CD4-positive, alpha-beta T cell treated with Interferon alpha-2 for 1 hour (primary cell): ENCODE results near the gene FOXO6.
A peak's percentile ranks its signal among the peaks of the same experiment; 100 is the strongest.

Experiments
- DNase-seq, 2 donors: peaks; one replicate each; pipeline ENCODE4 v3.0.0-alpha.2; 2020 to 2022

Gene FOXO6

GRCh38 chr1:41411229-41411628 lies 50.0 kb downstream of the FOXO6 start:
- no peak for DNase-seq

GRCh38 chr1:41412748-41413147 lies 51.5 kb downstream of the FOXO6 start:
- no peak for DNase-seq

- DNase-seq = no peak
These were observed 52.6 kb downstream of the FOXO6 start for GRCh38 chr1:41413748-41414281.

GRCh38 chr1:41414296-41414695 lies 53.1 kb downstream of the FOXO6 start:
- DNase-seq = no peak

GRCh38 chr1:41414716-41415306 lies 53.6 kb downstream of the FOXO6 start:
- DNase-seq = no peak

GRCh38 chr1:41416081-41416480 lies 54.8 kb downstream of the FOXO6 start:
- no peak for DNase-seq

- peak; percentile 61 to 64 for DNase-seq
These were observed 55.5 kb downstream of the FOXO6 start for GRCh38 chr1:41416552-41417334.

- DNase-seq = no peak
These were observed 56.1 kb downstream of the FOXO6 start for GRCh38 chr1:41417335-41417682.

- no peak for DNase-seq
These were observed 56.5 kb downstream of the FOXO6 start for GRCh38 chr1:41417746-41418145.

GRCh38 chr1:41418857-41419583 lies 57.8 kb downstream of the FOXO6 start:
- no peak for DNase-seq

GRCh38 chr1:41419584-41420295 lies 58.5 kb downstream of the FOXO6 start:
- DNase-seq = no peak

GRCh38 chr1:41420351-41420750 lies 59.1 kb downstream of the FOXO6 start:
- no peak for DNase-seq

GRCh38 chr1:41420860-41421259 lies 59.6 kb downstream of the FOXO6 start:
- no peak for DNase-seq

- no peak for DNase-seq
These were observed 61.1 kb downstream of the FOXO6 start for GRCh38 chr1:41422306-41422705.

- DNase-seq = no peak
These were observed 62.4 kb downstream of the FOXO6 start for GRCh38 chr1:41423511-41424191.

GRCh38 chr1:41424581-41425118 lies 63.4 kb downstream of the FOXO6 start:
- no peak for DNase-seq

- no peak for DNase-seq
These were observed 64.1 kb downstream of the FOXO6 start for GRCh38 chr1:41425369-41425768.

GRCh38 chr1:41426201-41426890 lies 65.1 kb downstream of the FOXO6 start:
- DNase-seq = no peak

GRCh38 chr1:41427122-41427913 lies 66.1 kb downstream of the FOXO6 start:
- DNase-seq = no peak

GRCh38 chr1:41427916-41428737 lies 66.9 kb downstream of the FOXO6 start:
- DNase-seq = peak in 1 of 2 donors; percentile 4
